Measurements from ENCODE around the gene HRC.

DNA sequence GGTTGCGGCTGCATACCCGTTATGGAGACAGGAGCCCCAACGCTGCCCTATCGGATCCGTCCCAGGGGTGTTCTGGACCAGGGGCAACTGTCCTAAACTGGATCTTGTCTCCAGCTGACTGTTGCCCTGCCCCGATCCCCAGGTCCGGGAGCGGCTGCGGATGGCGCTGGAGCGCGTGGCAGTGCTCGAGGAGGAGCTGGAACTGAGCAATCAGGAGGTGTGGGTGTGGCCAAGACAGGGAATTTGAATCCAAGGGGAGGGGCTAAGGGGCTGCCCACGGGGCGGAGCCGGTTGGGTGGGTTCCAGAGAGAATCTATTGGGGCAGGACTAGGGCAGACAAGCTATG lies 26.0 kb downstream of the HRC start:
- TF ChIP-seq CTCF (IDR thresholded peaks at IDR 0.05; ENCODE audit: low read length) (no peak), EZH2phosphoT487 (IDR thresholded peaks at IDR 0.05; ENCODE audit: low read length) (no peak), EZH2 (optimal IDR thresholded peaks at IDR 0.05; ENCODE audit: low read depth, low read length) (no peak)

Measured in MM.1S (cell line).